Measurements from ENCODE around the gene USP22.

Gene USP22

GRCh38 chr17:21046216-21046615 lies 3.4 kb upstream of the USP22 start:
- FAIRE-seq, result no peak

GRCh38 chr17:21044971-21045370 lies 2.2 kb upstream of the USP22 start:
- FAIRE-seq, result no peak

- no peak for FAIRE-seq
These were observed 753 bp upstream of the USP22 start for GRCh38 chr17:21043296-21044232.

GRCh38 chr17:21041741-21042457 lies 912 bp downstream of the USP22 start:
- FAIRE-seq, result no peak

- no peak for FAIRE-seq
These were observed 2.8 kb downstream of the USP22 start for GRCh38 chr17:21039839-21040575.

GRCh38 chr17:21037117-21037803 lies 5.6 kb downstream of the USP22 start:
- no peak for FAIRE-seq

- FAIRE-seq, result no peak
These were observed 6.4 kb downstream of the USP22 start for GRCh38 chr17:21036361-21036881.

GRCh38 chr17:21035406-21035805 lies 7.4 kb downstream of the USP22 start:
- no peak for FAIRE-seq

- no peak for FAIRE-seq
These were observed 8.2 kb downstream of the USP22 start for GRCh38 chr17:21034340-21035235.

GRCh38 chr17:21033350-21033749 lies 9.5 kb downstream of the USP22 start:
- no peak for FAIRE-seq

- no peak for FAIRE-seq
These were observed 10.9 kb downstream of the USP22 start for GRCh38 chr17:21031756-21032396.

- FAIRE-seq, result no peak
These were observed 12.4 kb downstream of the USP22 start for GRCh38 chr17:21030375-21030774.

- no peak for FAIRE-seq
These were observed 13.3 kb downstream of the USP22 start for GRCh38 chr17:21029515-21029914.

GRCh38 chr17:21029036-21029435 lies 13.8 kb downstream of the USP22 start:
- FAIRE-seq, result no peak

GRCh38 chr17:21028192-21028591 lies 14.6 kb downstream of the USP22 start:
- no peak for FAIRE-seq

- no peak for FAIRE-seq
These were observed 15.8 kb downstream of the USP22 start for GRCh38 chr17:21027031-21027430.

- FAIRE-seq, result no peak
These were observed 17.4 kb downstream of the USP22 start for GRCh38 chr17:21025451-21025850.

- FAIRE-seq, result no peak
These were observed 18.8 kb downstream of the USP22 start for GRCh38 chr17:21024024-21024423.

- no peak for FAIRE-seq
These were observed 21.5 kb downstream of the USP22 start for GRCh38 chr17:21021208-21021803.

GRCh38 chr17:21020622-21021021 lies 22.2 kb downstream of the USP22 start:
- no peak for FAIRE-seq

Data from colon (tissue), 2 donors.